ENCODE measurements around the gene HTR2A.

HTR2A gene

DNA sequence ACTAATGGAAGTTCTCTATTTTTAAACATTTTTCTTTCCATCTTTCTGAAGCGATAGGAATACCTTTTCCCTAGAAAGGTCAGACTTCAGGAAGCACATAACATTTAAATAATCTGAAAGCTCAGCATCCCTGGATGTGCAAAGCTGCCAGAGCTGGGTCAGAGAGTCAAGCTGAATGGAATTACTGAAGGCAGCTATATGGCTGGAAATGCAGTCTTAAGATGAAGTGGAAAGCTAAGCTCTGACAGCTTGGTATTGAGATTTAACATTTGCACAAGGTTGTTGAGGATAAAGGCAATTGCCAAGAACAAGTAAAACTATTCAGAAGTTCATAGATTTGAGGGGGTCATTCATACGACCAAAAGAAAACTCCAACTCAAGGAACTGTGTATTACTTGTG lies 28.8 kb downstream of the HTR2A start:
- DNase-seq (ENCODE audit: low spot score), result no peak

GRCh38 chr13:46866150-46866549 lies 30.7 kb downstream of the HTR2A start:
- DNase-seq (ENCODE audit: low spot score), result no peak

GRCh38 chr13:46864941-46865340 lies 31.9 kb downstream of the HTR2A start:
- no peak for DNase-seq (ENCODE audit: low spot score)

DNA sequence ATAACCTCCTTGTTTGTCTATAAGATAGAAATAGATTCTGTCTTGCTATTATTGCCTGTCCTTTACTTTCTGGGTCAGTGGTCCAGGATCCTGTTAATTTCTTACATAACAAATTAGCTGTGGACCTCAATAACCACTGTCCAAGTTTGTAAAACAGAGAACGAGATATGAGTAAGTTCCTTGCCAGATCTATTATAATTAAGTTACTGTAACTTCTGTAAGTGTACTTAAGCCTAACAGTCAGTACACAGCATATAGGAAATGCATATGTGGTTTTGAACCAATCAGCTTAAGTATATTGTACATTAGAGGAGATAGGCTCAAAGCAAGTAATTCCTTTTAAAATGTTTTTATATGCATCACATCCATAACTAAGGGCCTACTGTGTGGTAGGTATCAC lies 34.9 kb downstream of the HTR2A start:
- no peak for DNase-seq (ENCODE audit: low spot score)

DNA sequence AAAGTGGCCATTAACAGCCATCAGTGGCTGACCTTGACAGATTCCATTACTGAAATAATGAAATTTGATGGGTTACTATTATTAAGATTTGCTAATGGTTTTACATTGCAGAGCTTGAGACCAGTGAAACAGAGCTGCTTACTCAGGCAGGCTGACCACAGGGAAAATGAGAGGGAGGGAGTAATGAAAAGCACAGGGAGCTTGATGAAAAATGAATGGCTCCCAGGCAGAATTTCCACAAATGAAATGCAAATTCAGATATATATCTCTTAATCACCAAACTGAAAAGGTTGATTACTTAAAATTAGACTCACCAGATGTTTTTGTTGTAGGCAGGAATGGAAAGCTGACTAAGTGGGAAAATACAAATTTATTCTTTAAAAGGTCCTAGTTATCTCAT lies 36.1 kb downstream of the HTR2A start:
- no peak for DNase-seq (ENCODE audit: low spot score)

- DNase-seq (ENCODE audit: low spot score), result no peak
These were observed 38.1 kb downstream of the HTR2A start for GRCh38 chr13:46858776-46859175.

- no peak for DNase-seq (ENCODE audit: low spot score)
These were observed 38.7 kb downstream of the HTR2A start for GRCh38 chr13:46858163-46858562.

- no peak for DNase-seq (ENCODE audit: low spot score)
These were observed 41.2 kb downstream of the HTR2A start for GRCh38 chr13:46855664-46856063.

GRCh38 chr13:46855166-46855565 lies 41.7 kb downstream of the HTR2A start:
- DNase-seq (ENCODE audit: low spot score), result no peak

DNA sequence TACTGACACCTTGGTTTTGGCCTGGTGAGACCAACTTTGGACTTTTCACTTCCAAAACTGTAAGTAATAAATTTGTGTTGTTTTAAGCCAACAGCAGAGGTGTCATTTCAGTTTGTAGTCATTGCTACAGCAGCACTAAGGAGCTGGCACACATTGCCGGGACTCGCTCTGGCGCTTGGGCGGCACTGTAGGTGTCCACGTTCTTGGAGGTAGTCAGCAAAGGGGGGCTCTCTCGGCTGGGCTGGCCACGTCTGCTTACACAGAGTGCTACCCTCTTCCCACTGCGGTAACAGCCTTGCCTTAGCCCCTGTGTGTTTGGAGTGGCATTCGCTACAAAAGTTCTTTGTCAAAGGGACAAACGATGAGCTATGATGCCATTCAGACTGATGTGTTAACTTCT lies 44.7 kb downstream of the HTR2A start:
- DNase-seq (ENCODE audit: low spot score), result no peak

DNA sequence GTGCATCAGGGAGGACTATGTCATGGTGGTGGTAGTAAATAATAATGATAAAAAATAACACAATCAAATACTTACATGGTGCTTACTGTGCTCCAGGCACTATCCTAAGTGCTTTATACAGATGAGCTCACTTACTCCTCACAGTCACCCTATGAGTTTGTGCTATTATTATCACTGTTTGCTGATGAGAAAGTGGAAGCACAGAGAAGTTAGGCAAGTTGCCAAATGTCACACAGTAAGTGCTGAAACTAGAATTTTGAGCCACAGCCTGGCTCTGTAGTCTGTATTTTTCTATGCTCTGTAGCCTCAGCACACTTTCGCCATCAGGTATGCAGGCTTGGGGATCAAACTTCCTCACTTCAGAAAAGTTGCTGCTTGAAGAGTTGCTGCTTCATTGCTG lies 46.6 kb downstream of the HTR2A start:
- DNase-seq (ENCODE audit: low spot score), result no peak

GRCh38 chr13:46846726-46847125 lies 50.1 kb downstream of the HTR2A start:
- DNase-seq (ENCODE audit: low spot score), result no peak

GRCh38 chr13:46845146-46845545 lies 51.7 kb downstream of the HTR2A start:
- DNase-seq (ENCODE audit: low spot score), result no peak

DNA sequence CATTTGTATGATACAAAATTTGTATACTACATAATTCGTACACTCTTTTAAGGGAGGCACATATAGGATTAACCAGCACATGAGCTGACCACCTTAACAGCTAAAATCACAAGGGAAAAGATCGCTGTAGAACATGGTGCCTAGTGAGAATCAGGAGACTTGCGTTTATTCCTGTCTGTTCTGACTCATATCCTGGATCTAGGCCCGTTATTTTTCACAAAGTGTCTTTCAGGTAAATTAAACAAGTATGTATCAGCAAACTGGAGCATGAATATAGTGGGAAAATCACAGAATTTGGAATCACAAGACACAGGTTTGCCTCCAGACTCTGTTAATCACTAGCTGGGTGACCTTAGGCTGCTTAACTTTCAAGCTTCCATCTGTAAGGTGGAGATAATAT lies 52.4 kb downstream of the HTR2A start:
- DNase-seq (ENCODE audit: low spot score), result no peak

DNA sequence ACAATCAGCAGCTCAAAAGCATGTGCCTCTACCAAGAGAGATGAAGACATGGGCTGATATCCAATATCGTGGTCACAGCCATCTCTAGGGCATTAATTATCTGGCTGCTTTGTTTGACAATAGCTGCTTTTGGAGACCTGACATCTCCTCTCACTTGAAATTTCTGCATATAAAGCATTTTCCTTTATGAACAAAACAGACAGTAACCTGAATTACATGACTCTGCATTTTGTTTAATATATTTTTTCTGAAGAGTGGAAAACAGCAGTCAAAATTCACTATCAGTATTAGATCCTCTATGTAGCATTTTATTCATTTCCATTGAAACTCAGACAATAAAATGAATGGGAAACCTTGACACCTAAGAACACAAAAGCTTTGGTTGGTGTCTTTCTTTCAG lies 57.5 kb downstream of the HTR2A start:
- no peak for DNase-seq (ENCODE audit: low spot score)

DNA sequence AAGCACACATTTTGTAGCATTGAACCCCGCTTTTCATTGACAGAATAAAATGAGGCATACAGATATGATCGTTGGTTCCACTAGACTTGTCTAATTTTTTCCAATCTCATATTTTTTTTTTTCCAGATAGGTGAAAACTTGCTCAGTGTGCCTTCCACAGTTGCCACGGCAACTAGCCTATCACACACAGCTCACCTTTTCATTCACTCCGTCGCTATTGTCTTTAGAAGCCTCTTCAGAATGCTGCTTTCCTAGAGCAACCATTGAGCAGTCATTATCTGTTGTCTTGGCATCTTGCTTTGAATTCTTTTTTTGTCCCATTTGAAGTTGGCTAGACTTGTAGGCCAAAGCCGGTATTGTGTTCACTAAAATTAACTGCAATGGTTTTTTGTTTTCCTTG lies 62.2 kb downstream of the HTR2A start:
- no peak for DNase-seq (ENCODE audit: low spot score)

- DNase-seq (ENCODE audit: low spot score), result peak; percentile 6
These were observed 65.2 kb downstream of the HTR2A start for GRCh38 chr13:46831588-46832194.

DNA sequence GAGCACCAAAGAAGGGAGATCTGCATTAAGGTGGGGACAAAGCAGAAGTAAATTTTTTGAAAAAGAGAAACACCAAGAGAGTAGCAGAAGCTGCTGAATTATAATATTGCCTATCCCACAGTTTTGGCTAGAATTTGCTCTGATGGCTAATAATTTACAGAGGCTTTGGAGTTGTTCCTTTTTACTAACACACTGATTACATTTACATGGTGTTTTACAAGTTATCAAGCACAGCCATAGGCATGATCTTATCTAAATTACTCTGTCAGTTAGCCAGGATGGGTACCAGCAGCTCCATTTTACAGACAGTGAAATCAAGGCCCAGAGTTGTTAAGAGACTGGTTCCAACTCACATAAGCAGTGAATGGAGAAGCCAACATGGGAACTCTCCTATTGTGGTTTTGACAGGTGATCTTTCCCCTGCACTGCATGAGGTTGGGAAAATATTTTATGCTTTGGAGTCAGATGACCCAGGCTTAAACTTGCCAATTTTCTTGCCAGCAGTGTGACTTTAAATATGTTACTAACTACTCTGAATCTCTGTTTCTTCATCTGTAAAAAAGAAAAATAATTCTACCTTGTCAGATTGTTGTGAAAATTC lies 66.3 kb downstream of the HTR2A start:
- no peak for DNase-seq (ENCODE audit: low spot score)

GRCh38 chr13:46822551-46822950 lies 74.3 kb downstream of the HTR2A start:
- no peak for DNase-seq (ENCODE audit: low spot score)

- DNase-seq (ENCODE audit: low spot score), result no peak
These were observed 78.9 kb downstream of the HTR2A start for GRCh38 chr13:46817838-46818476.

DNA sequence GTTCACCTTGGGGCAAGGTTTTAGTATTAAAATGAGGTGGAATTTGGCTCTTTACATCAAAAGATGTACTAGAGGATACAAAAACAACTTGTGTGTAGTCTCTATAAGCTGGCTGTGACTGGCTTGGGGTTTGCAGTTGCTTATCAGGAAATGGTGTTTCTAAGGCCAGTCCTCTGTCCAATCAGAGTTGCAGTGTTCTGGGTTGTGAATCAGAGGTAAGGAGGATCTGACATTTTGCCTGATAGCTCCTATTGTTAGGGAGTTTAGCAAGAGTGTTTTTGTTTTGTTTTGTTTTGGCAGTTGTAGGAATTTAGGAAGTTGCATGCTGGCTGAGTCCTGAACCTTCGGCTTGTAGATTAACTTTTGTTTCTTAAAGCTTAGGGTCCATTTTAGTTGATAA lies 79.8 kb downstream of the HTR2A start:
- no peak for DNase-seq (ENCODE audit: low spot score)

- no peak for DNase-seq (ENCODE audit: low spot score)
These were observed 80.5 kb downstream of the HTR2A start for GRCh38 chr13:46816371-46816770.

- DNase-seq (ENCODE audit: low spot score), result no peak
These were observed 84.5 kb downstream of the HTR2A start for GRCh38 chr13:46812301-46812797.

DNA sequence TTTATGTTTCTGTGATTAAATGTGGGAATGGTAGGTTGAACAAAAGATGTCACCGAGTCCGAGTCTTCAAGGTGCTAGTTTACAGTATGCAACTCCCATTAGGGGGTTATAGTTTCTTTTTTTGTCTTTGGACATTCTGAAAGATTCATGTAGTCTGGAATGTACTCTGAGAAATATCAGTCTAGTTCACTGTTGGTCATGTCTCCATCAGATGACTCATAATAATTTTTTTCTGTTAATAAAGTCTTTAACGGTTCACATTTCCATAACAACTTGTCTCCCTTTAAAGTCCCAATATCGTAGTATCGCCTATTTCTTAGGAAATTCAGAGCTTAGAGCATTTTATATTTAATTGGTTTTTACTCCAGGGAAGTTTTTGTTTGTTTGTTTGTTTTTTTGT lies 86.4 kb downstream of the HTR2A start:
- DNase-seq (ENCODE audit: low spot score), result no peak
